HS-5 (cell line): Measurements from ENCODE around the gene NRARP.

Source experiments
- DNase-seq: peaks from one replicate; pipeline ENCODE4 v3.0.0-alpha.2; 2012; ENCODE audit warnings: low read depth

NRARP gene

GRCh38 chr9:137256856-137257255, 45.2 kb downstream of the NRARP start:
- no peak for DNase-seq

DNA sequence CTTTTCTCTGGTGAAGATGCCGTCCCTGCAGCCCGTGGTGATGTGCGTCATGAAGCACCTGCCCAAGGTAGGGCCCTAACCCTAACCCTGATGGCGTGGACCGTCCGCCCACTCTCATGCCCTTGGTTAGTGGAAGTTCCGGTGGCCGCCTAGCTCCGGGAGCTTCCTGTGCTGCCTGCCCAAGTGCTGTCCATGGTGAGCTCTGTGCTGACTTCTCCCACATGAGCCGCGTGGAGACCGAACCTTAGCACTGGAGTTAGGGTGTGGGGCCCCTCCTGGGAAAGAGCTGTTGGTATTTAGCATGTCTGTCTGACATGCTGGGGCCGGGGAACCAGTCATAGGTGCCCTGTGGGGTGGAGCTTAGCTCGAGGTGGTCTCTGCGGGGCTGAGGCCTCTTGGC, 45.7 kb downstream of the NRARP start:
- no peak for DNase-seq

GRCh38 chr9:137255448-137256114, 46.5 kb downstream of the NRARP start:
- DNase-seq = no peak

- no peak for DNase-seq
Measured at GRCh38 chr9:137254624-137255447, 47.2 kb downstream of the NRARP start, which contains the start of gene NELFB. NELFB (plus strand) TSS chr9:137255327.

GRCh38 chr9:137253717-137254623, 48.1 kb downstream of the NRARP start:
- DNase-seq = no peak

GRCh38 chr9:137252555-137253506, 49.2 kb downstream of the NRARP start:
- DNase-seq = no peak

GRCh38 chr9:137251490-137252268, 50.4 kb downstream of the NRARP start:
- DNase-seq = no peak

DNA sequence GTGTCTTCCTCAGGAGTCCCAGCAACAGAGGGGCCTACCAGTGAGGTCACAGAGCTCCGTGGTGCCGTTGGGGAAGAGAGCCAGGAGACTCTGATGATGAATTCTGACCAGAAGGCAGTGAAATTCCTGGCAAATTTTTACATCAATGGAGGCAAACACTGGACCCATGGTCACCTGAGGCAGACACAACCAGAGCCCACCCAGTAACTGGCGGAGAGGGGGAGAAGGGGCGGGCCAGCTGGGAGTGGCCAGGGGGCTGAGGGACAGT, 50.9 kb downstream of the NRARP start, which contains the start of gene STPG3:
Gene STPG3 (plus strand): TSS at position 93 of the 268 bp plus-strand sequence. CDS start 1 bp downstream, at position 94.
- no peak for DNase-seq

DNA sequence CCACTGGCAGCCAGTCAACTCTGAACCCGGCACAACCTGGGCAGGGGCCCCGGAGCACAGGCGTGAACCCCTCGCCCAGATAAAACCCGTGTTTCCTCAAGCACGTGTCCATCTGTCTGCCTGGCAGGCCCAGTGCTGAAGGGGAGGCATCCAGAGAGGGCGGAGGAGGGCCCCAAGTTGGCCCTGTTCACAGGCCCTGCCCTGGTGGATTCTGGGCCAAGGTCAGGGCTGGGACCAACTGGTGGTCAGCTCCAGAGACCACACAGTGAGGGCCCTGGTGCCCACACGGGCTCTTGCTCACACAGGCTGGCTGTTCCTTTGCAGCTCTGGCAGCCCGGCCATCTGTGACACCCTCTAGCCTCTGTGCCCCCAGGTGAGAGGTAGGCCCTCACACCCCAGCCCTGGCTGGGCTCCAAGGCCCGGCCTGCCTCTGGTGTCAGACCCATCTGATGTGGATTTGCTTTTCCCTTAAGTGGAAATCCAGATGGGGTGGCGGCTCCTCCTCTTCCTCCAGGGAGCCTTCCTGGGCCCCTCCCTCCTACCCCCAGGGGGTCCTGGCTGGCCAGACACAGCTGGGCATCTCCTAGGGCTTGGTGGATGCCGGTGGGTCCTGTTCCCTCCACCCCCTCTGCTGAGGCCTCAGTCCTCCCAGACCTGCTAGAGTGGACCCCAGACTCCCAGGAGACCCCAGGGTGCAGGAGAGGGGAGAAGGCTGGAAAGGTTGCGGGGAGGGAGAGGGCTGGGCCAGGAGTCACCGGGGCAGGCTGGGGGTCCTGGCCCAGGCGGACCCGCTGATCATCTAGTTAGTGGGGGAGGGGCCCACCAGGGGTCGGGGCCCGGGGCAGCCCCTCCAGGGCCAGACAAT, 51.5 kb downstream of the NRARP start:
- DNase-seq = no peak
